ENCODE data around the gene DLGAP1.
A peak's percentile ranks its signal among the peaks of the same experiment; 100 is the strongest.

DLGAP1 gene

GRCh38 chr18:3510896-3511295, 944.2 kb downstream of the DLGAP1 start:
- Histone ChIP-seq H3K9ac (ENCODE audit: low read length in 5 of 5) (no peak overlapping the region), H3K27ac (ENCODE audit: low read depth, low read length) (no peak overlapping the region), H3K27me3 (ENCODE audit: control insufficient read depth in 5 of 5, insufficient read depth in 4 of 5, low read length in 5 of 5) (no peaks in the 10 kb centered on the region), H3K9me3 (ENCODE audit: control insufficient read depth in 5 of 5, low read length in 5 of 5) (no peaks in the 10 kb centered on the region), H3K36me3 (ENCODE audit: control insufficient read depth in 5 of 5, insufficient read depth in 5 of 5, low read length in 5 of 5) (no peaks in the 10 kb centered on the region), H3K4me1 (ENCODE audit: control insufficient read depth in 5 of 5, insufficient read depth in 5 of 5, low read length in 5 of 5) (no peaks in the 10 kb centered on the region), H3K4me3 (ENCODE audit: low read depth in 1 of 5, low read length in 5 of 5) (no peak overlapping the region)

GRCh38 chr18:3510024-3510423, 945.1 kb downstream of the DLGAP1 start:
- Histone ChIP-seq H3K4me1 (ENCODE audit: control insufficient read depth in 5 of 5, insufficient read depth in 5 of 5, low read length in 5 of 5) (no peaks in the 10 kb centered on the region), H3K9ac (ENCODE audit: low read length in 5 of 5) (no peak overlapping the region), H3K4me3 (ENCODE audit: low read depth in 1 of 5, low read length in 5 of 5) (no peak overlapping the region), H3K9me3 (ENCODE audit: control insufficient read depth in 5 of 5, low read length in 5 of 5) (no peaks in the 10 kb centered on the region), H3K27ac (ENCODE audit: low read depth, low read length) (no peak overlapping the region), H3K27me3 (ENCODE audit: control insufficient read depth in 5 of 5, insufficient read depth in 4 of 5, low read length in 5 of 5) (no peaks in the 10 kb centered on the region), H3K36me3 (ENCODE audit: control insufficient read depth in 5 of 5, insufficient read depth in 5 of 5, low read length in 5 of 5) (no peaks in the 10 kb centered on the region)

- Histone ChIP-seq H3K9me3 (ENCODE audit: control insufficient read depth in 5 of 5, low read length in 5 of 5) (no peaks in the 10 kb centered on the region), H3K4me3 (ENCODE audit: low read depth in 1 of 5, low read length in 5 of 5) (no peak overlapping the region), H3K36me3 (ENCODE audit: control insufficient read depth in 5 of 5, insufficient read depth in 5 of 5, low read length in 5 of 5) (no peaks in the 10 kb centered on the region), H3K4me1 (ENCODE audit: control insufficient read depth in 5 of 5, insufficient read depth in 5 of 5, low read length in 5 of 5) (no peaks in the 10 kb centered on the region), H3K9ac (ENCODE audit: low read length in 5 of 5) (no peak overlapping the region), H3K27ac (ENCODE audit: low read depth, low read length) (no peak overlapping the region), H3K27me3 (ENCODE audit: control insufficient read depth in 5 of 5, insufficient read depth in 4 of 5, low read length in 5 of 5) (no peaks in the 10 kb centered on the region)
These were observed 946.2 kb downstream of the DLGAP1 start for GRCh38 chr18:3508576-3509549.

GRCh38 chr18:3504637-3505036, 950.5 kb downstream of the DLGAP1 start:
- no peak overlapping the region for H3K27ac ChIP-seq (ENCODE audit: low read depth, low read length)
- no peaks in the 10 kb centered on the region for H3K9me3 ChIP-seq (ENCODE audit: control insufficient read depth in 5 of 5, low read length in 5 of 5)
- peaks cover 0 to 9% (median 7%) of the 10 kb centered on the region in 5 donors for H3K27me3 ChIP-seq (ENCODE audit: control insufficient read depth in 5 of 5, insufficient read depth in 4 of 5, low read length in 5 of 5)
- no peak overlapping the region for H3K4me3 ChIP-seq (ENCODE audit: low read depth in 1 of 5, low read length in 5 of 5)
- no peak overlapping the region for H3K9ac ChIP-seq (ENCODE audit: low read length in 5 of 5)
- H3K36me3 ChIP-seq (ENCODE audit: control insufficient read depth in 5 of 5, insufficient read depth in 5 of 5, low read length in 5 of 5), result no peaks in the 10 kb centered on the region
- H3K4me1 ChIP-seq (ENCODE audit: control insufficient read depth in 5 of 5, insufficient read depth in 5 of 5, low read length in 5 of 5), result peaks cover 0 to 3% (median under 1%) of the 10 kb centered on the region in 5 donors

- Histone ChIP-seq H3K27ac (ENCODE audit: low read depth, low read length) (no peak overlapping the region), H3K36me3 (ENCODE audit: control insufficient read depth in 5 of 5, insufficient read depth in 5 of 5, low read length in 5 of 5) (no peaks in the 10 kb centered on the region), H3K27me3 (ENCODE audit: control insufficient read depth in 5 of 5, insufficient read depth in 4 of 5, low read length in 5 of 5) (peaks cover 0 to 14% (median 11%) of the 10 kb centered on the region in 5 donors), H3K9me3 (ENCODE audit: control insufficient read depth in 5 of 5, low read length in 5 of 5) (no peaks in the 10 kb centered on the region), H3K9ac (ENCODE audit: low read length in 5 of 5) (no peak overlapping the region), H3K4me1 (ENCODE audit: control insufficient read depth in 5 of 5, insufficient read depth in 5 of 5, low read length in 5 of 5) (peaks cover 0 to 11% (median 4%) of the 10 kb centered on the region in 5 donors), H3K4me3 (ENCODE audit: low read depth in 1 of 5, low read length in 5 of 5) (no peak overlapping the region)
These were observed 952.5 kb downstream of the DLGAP1 start for GRCh38 chr18:3502650-3503049.

- peaks cover 0 to 11% (median 4%) of the 10 kb centered on the region in 5 donors for H3K4me1 ChIP-seq (ENCODE audit: control insufficient read depth in 5 of 5, insufficient read depth in 5 of 5, low read length in 5 of 5)
- no peak overlapping the region for H3K4me3 ChIP-seq (ENCODE audit: low read depth in 1 of 5, low read length in 5 of 5)
- H3K9me3 ChIP-seq (ENCODE audit: control insufficient read depth in 5 of 5, low read length in 5 of 5), result no peaks in the 10 kb centered on the region
- no peaks in the 10 kb centered on the region for H3K36me3 ChIP-seq (ENCODE audit: control insufficient read depth in 5 of 5, insufficient read depth in 5 of 5, low read length in 5 of 5)
- H3K27ac ChIP-seq (ENCODE audit: low read depth, low read length), result no peak overlapping the region
- H3K9ac ChIP-seq (ENCODE audit: low read length in 5 of 5), result no peak overlapping the region
- peaks cover 0 to 14% (median 11%) of the 10 kb centered on the region in 5 donors for H3K27me3 ChIP-seq (ENCODE audit: control insufficient read depth in 5 of 5, insufficient read depth in 4 of 5, low read length in 5 of 5)
These were observed 955.1 kb downstream of the DLGAP1 start for GRCh38 chr18:3500016-3500415.

GRCh38 chr18:3499501-3499900, 955.6 kb downstream of the DLGAP1 start:
- Histone ChIP-seq H3K9ac (ENCODE audit: low read length in 5 of 5) (no peak overlapping the region), H3K27ac (ENCODE audit: low read depth, low read length) (no peak overlapping the region), H3K4me3 (ENCODE audit: low read depth in 1 of 5, low read length in 5 of 5) (peak overlapping the region; percentile 35 to 58 (median 49)), H3K4me1 (ENCODE audit: control insufficient read depth in 5 of 5, insufficient read depth in 5 of 5, low read length in 5 of 5) (peaks cover 0 to 11% (median 4%) of the 10 kb centered on the region in 5 donors), H3K9me3 (ENCODE audit: control insufficient read depth in 5 of 5, low read length in 5 of 5) (no peaks in the 10 kb centered on the region), H3K36me3 (ENCODE audit: control insufficient read depth in 5 of 5, insufficient read depth in 5 of 5, low read length in 5 of 5) (no peaks in the 10 kb centered on the region), H3K27me3 (ENCODE audit: control insufficient read depth in 5 of 5, insufficient read depth in 4 of 5, low read length in 5 of 5) (peaks cover 0 to 14% (median 11%) of the 10 kb centered on the region in 5 donors)

GRCh38 chr18:3498698-3499471, 956.2 kb downstream of the DLGAP1 start:
- Histone ChIP-seq H3K9me3 (ENCODE audit: control insufficient read depth in 5 of 5, low read length in 5 of 5) (no peaks in the 10 kb centered on the region), H3K27me3 (ENCODE audit: control insufficient read depth in 5 of 5, insufficient read depth in 4 of 5, low read length in 5 of 5) (peaks cover 0 to 14% (median 11%) of the 10 kb centered on the region in 5 donors), H3K4me3 (ENCODE audit: low read depth in 1 of 5, low read length in 5 of 5) (peak overlapping the region; percentile 35 to 58 (median 49)), H3K9ac (ENCODE audit: low read length in 5 of 5) (no peak overlapping the region), H3K36me3 (ENCODE audit: control insufficient read depth in 5 of 5, insufficient read depth in 5 of 5, low read length in 5 of 5) (no peaks in the 10 kb centered on the region), H3K4me1 (ENCODE audit: control insufficient read depth in 5 of 5, insufficient read depth in 5 of 5, low read length in 5 of 5) (peaks cover 0 to 11% (median 4%) of the 10 kb centered on the region in 5 donors), H3K27ac (ENCODE audit: low read depth, low read length) (no peak overlapping the region)

GRCh38 chr18:3495691-3496430, 959.2 kb downstream of the DLGAP1 start:
- Histone ChIP-seq H3K9me3 (ENCODE audit: control insufficient read depth in 5 of 5, low read length in 5 of 5) (no peaks in the 10 kb centered on the region), H3K4me1 (ENCODE audit: control insufficient read depth in 5 of 5, insufficient read depth in 5 of 5, low read length in 5 of 5) (peaks cover 0 to 11% (median 4%) of the 10 kb centered on the region in 5 donors), H3K4me3 (ENCODE audit: low read depth in 1 of 5, low read length in 5 of 5) (no peak overlapping the region), H3K36me3 (ENCODE audit: control insufficient read depth in 5 of 5, insufficient read depth in 5 of 5, low read length in 5 of 5) (no peaks in the 10 kb centered on the region), H3K9ac (ENCODE audit: low read length in 5 of 5) (no peak overlapping the region), H3K27ac (ENCODE audit: low read depth, low read length) (no peak overlapping the region), H3K27me3 (ENCODE audit: control insufficient read depth in 5 of 5, insufficient read depth in 4 of 5, low read length in 5 of 5) (peaks cover 0 to 14% (median 11%) of the 10 kb centered on the region in 5 donors)
